ENCODE results near the gene GP1BB.
A peak's percentile ranks its signal among the peaks of the same experiment; 100 is the strongest.
"Not testable (repeated sequence)": the region's sequence is repeated elsewhere in the genome, so short reads cannot be mapped to it uniquely, and the experiment has no call there.

The GP1BB gene

GRCh38 chr22:19726064-19726788 lies 2.9 kb downstream of the GP1BB start:
- DNase-seq (ENCODE audit: low read depth, low spot score), result not testable (repeated sequence)

- DNase-seq (ENCODE audit: low read depth, low spot score), result no peak
These were observed 4.2 kb downstream of the GP1BB start for GRCh38 chr22:19727310-19728150.

GRCh38 chr22:19728271-19728670 lies 4.9 kb downstream of the GP1BB start:
- DNase-seq (ENCODE audit: low read depth, low spot score), result no peak

GRCh38 chr22:19728836-19729235 lies 5.5 kb downstream of the GP1BB start:
- no peak for DNase-seq (ENCODE audit: low read depth, low spot score)

- DNase-seq (ENCODE audit: low read depth, low spot score), result no peak
These were observed 6.2 kb downstream of the GP1BB start for GRCh38 chr22:19729507-19729906.

- DNase-seq (ENCODE audit: low read depth, low spot score), result no peak
These were observed 6.9 kb downstream of the GP1BB start for GRCh38 chr22:19730198-19730597.

- peak; percentile 37 for DNase-seq (ENCODE audit: low read depth, low spot score)
These were observed 7.5 kb downstream of the GP1BB start for GRCh38 chr22:19730655-19731360.

- DNase-seq (ENCODE audit: low read depth, low spot score), result no peak
These were observed 8.2 kb downstream of the GP1BB start for GRCh38 chr22:19731361-19732135.

GRCh38 chr22:19732403-19733113 lies 9.2 kb downstream of the GP1BB start:
- DNase-seq (ENCODE audit: low read depth, low spot score), result no peak

GRCh38 chr22:19733755-19734154 lies 10.4 kb downstream of the GP1BB start:
- no peak for DNase-seq (ENCODE audit: low read depth, low spot score)

GRCh38 chr22:19734163-19734562 lies 10.8 kb downstream of the GP1BB start:
- DNase-seq (ENCODE audit: low read depth, low spot score), result no peak

- no peak for DNase-seq (ENCODE audit: low read depth, low spot score)
These were observed 11.6 kb downstream of the GP1BB start for GRCh38 chr22:19734837-19735382.

GRCh38 chr22:19735665-19736510 lies 12.5 kb downstream of the GP1BB start:
- DNase-seq (ENCODE audit: low read depth, low spot score), result no peak

- DNase-seq (ENCODE audit: low read depth, low spot score), result no peak
These were observed 14.7 kb downstream of the GP1BB start for GRCh38 chr22:19737846-19738663.

GRCh38 chr22:19738664-19739447 lies 15.5 kb downstream of the GP1BB start:
- no peak for DNase-seq (ENCODE audit: low read depth, low spot score)

GRCh38 chr22:19739448-19739895 lies 16.1 kb downstream of the GP1BB start:
- no peak for DNase-seq (ENCODE audit: low read depth, low spot score)

GRCh38 chr22:19739911-19740449 lies 16.6 kb downstream of the GP1BB start:
- DNase-seq (ENCODE audit: low read depth, low spot score), result no peak

GRCh38 chr22:19740586-19740985 lies 17.2 kb downstream of the GP1BB start:
- no peak for DNase-seq (ENCODE audit: low read depth, low spot score)
